D721Med (cell line): ENCODE results near the gene UPK3BL2.
"Not testable (repeated sequence)": the region's sequence is repeated elsewhere in the genome, so short reads cannot be mapped to it uniquely, and the experiment has no call there.

Source experiments
- DNase-seq: peaks from one replicate; pipeline ENCODE4 v3.0.0; 2011; ENCODE audit warnings: low spot score; ENCODE audit not compliant: insufficient read length
- FAIRE-seq: peaks from 2 replicates; lab custom pipeline; 2011; peaks lifted over from hg19 to GRCh38; lab: Jason Lieb, UNC

The UPK3BL2 gene

DNA sequence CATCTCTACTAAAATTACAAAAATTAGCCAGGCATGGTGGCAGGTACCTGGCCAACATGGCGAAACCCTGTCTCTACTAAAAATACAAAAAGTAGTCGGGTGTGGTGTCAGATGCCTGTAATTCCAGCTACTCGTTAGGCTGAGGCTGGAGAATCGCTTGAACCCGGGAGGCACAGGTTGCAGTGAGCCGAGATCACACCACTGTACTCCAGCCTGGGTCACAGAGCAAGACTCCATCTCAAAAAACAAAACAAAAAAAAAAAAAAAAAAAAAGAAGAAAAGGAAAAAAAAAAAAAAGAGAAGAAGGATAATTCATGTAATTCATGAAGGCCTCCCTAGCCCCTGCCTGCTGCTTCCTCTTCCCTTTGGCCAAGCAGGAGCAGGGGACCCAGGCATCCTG, 2.9 kb downstream of the UPK3BL2 start:
- DNase-seq, FAIRE-seq: not testable (repeated sequence)

DNA sequence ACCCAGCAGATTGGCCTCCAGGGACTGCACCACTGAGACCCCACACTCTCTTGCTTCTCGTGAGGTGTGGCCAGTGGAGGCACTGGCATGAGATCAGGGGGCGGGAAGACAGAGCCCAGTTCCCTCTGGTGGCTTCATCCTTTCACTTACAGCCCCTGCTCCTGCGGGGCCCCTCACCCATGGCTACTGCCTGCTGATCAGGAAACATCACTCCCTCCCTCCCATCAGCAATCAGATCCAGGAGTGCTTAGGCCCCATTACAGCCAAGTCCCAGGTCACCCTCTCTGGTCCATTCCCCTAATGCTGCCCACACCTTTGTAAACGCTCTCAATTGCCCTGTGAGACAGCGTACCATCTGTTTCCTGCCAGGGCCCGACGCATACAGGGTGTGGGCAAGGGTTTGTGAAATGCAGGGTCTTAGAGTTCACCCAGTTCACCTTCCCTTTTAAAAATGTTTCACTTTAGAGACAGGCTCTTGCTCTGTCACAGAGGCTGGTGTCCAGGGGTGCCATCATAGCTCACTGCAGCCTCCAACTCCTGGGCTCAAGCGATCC, 8.4 kb downstream of the UPK3BL2 start:
- not testable (repeated sequence) for FAIRE-seq

DNA sequence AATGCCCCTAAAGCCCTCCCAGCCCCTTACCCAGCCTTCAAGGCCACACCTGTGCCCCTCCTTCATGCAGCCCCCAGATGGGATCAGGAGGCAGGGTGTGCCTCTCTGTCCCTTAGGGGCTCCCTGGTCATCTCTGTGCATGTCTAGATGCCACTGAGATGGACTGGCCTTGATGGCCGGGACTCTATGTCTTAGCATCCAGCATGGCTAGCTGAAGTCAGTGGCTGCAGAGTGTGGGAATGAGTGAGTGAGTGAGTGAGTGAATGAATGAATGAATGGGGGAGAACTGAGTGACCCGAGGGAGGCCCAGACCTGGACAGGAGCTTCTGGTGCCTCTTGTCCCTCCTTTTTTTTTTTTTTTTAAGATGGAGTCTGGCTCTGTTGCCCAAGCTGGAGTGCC, 11.4 kb downstream of the UPK3BL2 start:
- not testable (repeated sequence) for FAIRE-seq, DNase-seq

More for the DNA sequence above, 8.4 kb downstream of the UPK3BL2 start:
- DNase-seq: not testable (repeated sequence)

DNA sequence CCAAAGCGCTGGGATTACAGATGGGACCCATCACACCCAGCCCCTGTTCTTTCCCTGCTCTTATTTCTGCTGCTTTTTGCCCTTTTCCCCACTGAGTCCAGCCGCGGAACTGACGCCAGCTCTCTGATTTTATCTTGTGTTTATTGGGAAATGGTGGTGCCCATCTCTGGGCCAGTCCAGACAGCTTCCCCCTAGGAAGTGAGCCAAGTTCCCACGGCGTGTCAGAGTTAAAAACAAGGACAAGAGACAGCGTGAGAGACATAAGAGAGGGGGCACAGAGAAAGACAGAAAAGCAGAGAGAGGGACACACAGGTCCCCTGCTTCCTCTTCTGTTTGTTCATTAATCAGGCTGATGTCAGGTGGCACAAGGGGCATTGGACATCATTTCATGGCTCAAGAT, 11.9 kb downstream of the UPK3BL2 start:
- not testable (repeated sequence) for FAIRE-seq, DNase-seq

DNA sequence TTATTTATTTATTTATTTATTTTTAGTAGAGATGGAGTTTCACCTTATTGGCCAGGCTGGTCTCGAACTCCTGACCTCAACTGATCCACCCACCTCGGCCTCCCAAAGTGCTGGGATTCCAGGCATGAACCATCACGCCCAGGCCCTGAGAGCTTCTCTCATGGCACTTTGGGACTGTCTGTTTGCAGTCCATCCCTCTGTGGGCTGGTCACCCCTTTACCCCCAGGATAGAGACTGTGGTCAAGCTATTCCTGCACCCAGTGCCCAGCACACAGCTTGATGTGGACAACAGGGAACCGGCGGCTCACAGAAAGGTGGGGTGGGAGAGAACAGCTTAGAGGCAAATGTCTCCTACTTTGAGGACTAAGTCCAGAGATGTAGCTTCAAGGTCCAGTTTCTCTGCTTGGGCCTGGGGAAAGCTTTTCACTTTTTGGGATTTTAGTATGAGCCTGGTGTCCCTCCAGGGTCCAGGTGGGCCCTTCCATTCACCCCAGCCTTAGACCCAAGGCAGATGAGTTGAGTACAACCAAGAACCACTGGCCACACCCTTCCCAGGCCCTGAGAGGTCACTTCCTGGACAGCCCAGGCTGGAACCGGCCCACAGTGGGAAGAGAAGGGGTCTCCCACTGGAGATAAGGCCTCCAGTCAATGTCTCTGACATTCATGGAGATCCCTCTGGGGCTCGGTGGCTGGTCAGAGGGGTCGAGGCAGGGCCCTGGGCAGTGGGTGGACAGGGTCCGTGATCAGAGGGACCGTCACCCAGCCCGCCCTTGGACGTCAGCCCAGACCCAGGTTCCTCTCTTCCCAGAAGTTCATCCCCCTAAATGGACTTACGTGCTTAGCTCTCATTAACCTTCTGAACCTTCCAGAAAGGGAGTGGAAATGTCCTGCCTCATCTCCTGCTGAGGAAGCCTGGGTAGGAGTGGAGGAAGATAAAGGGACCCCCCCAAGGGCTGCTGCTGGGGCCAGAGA, 15.4 kb downstream of the UPK3BL2 start:
- FAIRE-seq, DNase-seq: not testable (repeated sequence)

- not testable (repeated sequence) for FAIRE-seq, DNase-seq
Observed at GRCh38 chr7:102527182-102527581, 16.3 kb downstream of the UPK3BL2 start.

GRCh38 chr7:102524803-102525202, 18.7 kb downstream of the UPK3BL2 start:
- not testable (repeated sequence) for DNase-seq, FAIRE-seq

- not testable (repeated sequence) for DNase-seq, FAIRE-seq
Observed at GRCh38 chr7:102520797-102521196, 22.7 kb downstream of the UPK3BL2 start.

- not testable (repeated sequence) for FAIRE-seq, DNase-seq
Observed at GRCh38 chr7:102517550-102518147, 25.8 kb downstream of the UPK3BL2 start, which contains the start of gene RASA4B. Gene RASA4B, minus strand, starts transcription at chr7:102517777. Its CDS starts 67 bp downstream, at chr7:102517710.

- not testable (repeated sequence) for FAIRE-seq, DNase-seq
Observed at GRCh38 chr7:102516951-102517350, 26.5 kb downstream of the UPK3BL2 start.

- not testable (repeated sequence) for DNase-seq, FAIRE-seq
Observed at GRCh38 chr7:102515889-102516288, 27.6 kb downstream of the UPK3BL2 start.

- not testable (repeated sequence) for FAIRE-seq, DNase-seq
Observed at GRCh38 chr7:102514881-102515721, 28.4 kb downstream of the UPK3BL2 start.

GRCh38 chr7:102512642-102513221, 30.8 kb downstream of the UPK3BL2 start:
- DNase-seq, FAIRE-seq: not testable (repeated sequence)

DNA sequence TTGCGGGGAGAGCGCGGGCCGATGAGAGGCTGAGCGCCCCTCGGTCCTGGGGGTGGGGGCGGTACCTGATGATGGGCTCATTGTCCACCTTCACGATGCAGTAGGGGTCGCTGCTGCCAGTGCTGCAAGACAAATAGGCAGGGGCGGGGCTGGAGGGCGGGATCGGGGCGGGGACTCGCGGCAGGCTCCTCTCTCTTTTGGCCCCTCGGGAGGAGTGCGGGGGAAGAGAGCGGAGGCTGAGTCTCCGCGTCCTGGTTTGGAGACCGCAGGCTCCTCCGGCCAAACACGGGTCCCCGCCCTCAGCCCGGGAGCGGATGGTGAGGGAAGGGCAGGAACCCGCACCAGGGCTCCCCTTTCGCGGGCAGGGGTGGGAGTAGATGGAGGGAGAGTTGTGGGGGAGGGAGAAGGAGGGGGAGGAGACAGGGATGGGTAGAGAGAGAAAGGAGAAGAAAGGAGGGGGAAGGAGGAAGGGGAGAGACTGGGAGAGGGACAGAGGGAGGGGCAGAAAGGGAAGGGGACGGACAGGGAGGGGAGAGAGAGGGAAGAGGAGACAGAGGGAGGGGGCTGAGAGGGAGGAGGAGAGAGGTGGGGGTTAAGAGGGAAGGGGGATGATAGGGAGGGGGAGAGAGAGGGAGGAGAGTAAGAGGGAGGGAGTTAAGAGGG, 31.5 kb downstream of the UPK3BL2 start:
- not testable (repeated sequence) for FAIRE-seq, DNase-seq

GRCh38 chr7:102510575-102510974, 32.9 kb downstream of the UPK3BL2 start:
- DNase-seq, FAIRE-seq: not testable (repeated sequence)

- FAIRE-seq, DNase-seq: not testable (repeated sequence)
Observed at GRCh38 chr7:102507410-102508088, 35.9 kb downstream of the UPK3BL2 start.

DNA sequence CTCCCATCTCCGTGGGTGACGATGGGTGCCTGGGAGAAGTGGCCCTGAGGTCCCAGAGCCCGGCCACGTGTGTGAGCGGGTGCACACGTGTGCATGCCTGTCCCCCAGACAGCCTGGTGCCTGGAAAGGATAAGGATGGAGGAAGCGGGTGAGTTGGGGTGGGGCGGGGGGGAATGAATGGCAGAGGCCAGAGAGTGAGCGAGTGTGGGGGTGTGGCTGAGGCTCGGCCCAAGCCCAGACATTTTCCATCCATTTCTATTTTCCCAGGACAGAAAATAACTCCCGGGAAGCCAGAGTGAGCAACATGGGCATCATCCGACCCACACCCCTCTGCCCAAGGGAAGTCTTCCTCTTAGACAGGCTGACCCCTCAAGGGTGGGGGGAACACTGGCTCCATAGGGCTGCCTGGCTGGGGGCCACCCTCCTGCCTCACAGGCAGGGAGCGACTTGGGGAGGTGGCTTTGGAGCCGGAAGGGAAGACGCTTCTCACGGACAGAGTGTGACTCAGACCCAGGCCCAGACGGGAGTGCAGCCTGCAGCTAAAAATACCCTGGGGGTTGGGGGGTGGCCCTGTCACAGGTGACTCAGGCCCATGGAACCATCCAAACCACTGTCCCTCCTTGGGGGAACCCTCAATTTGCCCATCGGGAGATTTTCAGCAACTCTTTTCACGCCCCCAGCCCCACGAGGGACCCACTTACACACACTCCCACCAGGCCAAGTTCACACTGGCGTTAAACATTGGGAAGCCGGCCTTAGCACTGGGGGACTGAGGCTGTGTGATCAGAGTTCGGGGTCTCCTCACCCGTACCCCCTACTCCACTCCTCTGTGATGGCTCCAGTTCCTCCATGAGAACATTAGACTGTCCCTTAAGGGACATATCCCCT, 38.0 kb downstream of the UPK3BL2 start:
- DNase-seq, FAIRE-seq: not testable (repeated sequence)
